ENCODE results near the gene RAET1G.

DNA sequence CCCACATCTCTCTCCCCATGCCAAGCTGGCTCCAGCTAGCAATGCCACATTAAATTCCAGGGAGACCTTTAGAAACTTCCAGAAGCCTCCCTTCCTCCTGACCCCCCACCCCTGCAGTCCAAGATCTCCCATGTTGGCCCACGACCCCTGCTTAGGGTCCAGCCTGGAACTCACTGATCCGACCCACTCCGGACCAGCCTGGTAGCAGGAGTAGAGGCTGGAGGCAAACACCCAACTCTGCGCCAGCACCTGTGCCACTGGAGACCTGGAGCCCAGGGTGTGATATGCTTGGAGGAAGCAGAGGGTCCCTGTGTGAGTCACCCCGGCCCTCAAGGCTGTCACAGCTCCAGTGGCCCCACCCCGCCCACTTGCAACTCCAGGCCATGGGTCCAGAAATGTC is 37.6 kb upstream of the RAET1G start:
- TF ChIP-seq, protein P1, sequence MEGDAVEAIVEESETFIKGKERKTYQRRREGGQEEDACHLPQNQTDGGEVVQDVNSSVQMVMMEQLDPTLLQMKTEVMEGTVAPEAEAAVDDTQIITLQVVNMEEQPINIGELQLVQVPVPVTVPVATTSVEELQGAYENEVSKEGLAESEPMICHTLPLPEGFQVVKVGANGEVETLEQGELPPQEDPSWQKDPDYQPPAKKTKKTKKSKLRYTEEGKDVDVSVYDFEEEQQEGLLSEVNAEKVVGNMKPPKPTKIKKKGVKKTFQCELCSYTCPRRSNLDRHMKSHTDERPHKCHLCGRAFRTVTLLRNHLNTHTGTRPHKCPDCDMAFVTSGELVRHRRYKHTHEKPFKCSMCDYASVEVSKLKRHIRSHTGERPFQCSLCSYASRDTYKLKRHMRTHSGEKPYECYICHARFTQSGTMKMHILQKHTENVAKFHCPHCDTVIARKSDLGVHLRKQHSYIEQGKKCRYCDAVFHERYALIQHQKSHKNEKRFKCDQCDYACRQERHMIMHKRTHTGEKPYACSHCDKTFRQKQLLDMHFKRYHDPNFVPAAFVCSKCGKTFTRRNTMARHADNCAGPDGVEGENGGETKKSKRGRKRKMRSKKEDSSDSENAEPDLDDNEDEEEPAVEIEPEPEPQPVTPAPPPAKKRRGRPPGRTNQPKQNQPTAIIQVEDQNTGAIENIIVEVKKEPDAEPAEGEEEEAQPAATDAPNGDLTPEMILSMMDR (IDR thresholded peaks at IDR 0.05; ENCODE audit: borderline replicate concordance, extremely low read depth, low read length, poor library complexity, severe bottlenecking) = no peak
- no peak for TF ChIP-seq EZH2 (IDR thresholded peaks at IDR 0.05; ENCODE audit: borderline replicate concordance, low read depth, low read length, severe bottlenecking)

Measured in DND-41 (cell line).